ENCODE measurements around the gene SMAD6.
"Not testable (repeated sequence)": the region's sequence is repeated elsewhere in the genome, so short reads cannot be mapped to it uniquely, and the experiment has no call there.

SMAD6 gene

DNA sequence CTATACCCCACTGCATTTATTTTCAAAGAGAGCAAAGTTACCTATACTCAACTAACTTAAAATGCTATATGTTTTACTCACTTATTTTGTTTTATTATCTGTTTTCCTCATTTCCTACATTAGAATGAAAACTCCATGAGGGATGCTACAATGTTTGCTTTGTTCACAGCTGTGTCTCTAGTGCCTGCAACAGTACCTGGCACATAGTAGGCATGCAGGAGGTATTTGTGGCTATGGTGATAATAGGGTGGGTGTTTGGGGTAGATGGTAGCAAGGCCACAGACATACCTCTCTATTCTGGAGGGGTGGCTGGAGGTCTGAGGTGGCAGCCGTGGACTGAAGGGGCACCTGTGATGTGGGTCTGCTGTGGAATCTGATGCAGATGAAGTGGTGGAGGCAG is 24.7 kb upstream of the SMAD6 start:
- no peak for DNase-seq (ENCODE audit: low read depth)

DNA sequence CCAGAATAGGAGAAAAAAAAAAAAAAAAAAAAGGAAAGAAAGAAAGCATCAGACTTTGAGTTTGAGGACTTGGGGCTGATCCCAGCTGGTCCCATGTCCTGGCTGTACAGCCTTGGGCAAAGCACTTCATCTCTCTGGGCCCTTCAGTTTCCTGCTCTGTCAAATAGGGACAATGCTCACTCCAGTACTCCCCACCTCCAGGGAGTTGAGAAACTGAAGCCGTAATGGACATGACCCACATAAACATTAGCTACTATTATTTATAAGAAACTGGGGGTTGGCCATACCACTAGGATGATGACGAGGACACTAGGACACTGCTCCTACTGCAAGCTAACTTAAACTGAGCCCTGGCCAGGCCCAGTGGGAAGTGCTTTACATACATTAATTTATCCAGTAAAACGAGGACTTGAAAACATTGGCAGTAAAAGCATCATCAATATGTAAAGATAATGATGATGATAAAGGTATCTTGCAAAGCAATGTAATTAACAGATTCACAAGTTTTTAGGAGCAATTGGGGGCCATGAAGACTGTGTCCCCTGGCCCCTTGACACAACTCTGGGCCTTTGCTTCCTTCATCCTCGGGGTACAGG is 22.9 kb upstream of the SMAD6 start:
- no peak for DNase-seq (ENCODE audit: low read depth)

DNA sequence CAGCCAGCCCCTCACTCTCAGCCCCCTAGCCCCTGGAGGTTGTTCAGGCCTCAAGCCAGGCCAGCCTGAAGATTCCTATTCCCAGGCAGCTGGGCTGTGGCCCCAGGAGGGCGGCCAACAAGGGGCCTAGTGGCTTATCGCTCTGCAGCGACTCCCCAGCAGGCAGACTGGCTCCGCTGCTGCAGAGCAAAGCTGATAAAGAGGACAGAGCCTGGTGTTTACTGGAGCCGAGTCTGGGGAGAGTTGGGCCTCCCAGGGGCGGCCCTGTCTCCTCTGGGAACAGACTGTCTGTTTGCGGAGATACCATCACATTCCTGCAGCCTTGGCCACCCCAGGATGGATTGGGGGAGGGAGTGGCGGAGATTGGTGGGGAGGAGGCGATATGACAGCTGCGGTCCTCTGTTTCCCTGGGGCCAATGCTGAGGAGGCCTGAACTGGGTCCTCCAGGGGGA is 22.4 kb upstream of the SMAD6 start:
- DNase-seq (ENCODE audit: low read depth), result peak; percentile 30

DNA sequence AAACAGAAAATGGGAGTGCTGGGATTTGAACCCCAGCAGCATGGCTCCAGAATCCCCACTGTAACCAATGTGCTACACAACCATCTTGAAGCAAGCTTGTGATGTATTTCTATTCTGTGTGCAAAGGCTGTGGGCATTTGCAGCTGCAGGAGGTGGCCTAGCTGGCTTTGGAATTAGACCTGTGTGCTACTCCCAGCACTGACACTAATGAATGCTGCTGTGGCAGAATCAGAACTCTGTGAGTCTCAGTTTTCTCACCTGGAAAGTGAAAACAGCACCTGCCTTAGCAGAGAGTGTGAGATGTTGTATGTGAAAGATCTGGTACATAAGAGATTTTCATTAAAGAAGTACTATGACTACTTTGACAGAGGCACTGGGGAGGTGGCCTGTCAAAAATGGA is 21.5 kb upstream of the SMAD6 start:
- no peak for DNase-seq (ENCODE audit: low read depth)

DNA sequence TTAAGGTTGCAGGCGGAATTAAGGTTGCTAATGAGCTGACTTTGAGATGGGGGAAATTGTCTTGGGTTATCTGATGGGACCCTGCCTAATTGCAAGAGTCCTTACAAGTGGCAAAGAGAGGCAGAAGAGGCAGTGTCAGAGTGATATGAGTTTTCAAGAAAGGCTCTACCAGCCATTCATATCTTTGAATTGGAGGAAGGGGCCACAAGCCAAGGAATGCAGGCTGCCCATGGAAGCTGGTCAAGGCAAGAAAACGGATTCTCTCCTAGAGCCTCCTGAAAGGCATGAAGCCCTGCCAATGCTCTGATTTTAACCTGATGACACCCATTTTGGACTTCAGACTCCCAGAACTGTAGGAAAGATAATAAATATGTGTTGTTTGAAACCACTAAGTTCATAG is 20.6 kb upstream of the SMAD6 start:
- no peak for DNase-seq (ENCODE audit: low read depth)

DNA sequence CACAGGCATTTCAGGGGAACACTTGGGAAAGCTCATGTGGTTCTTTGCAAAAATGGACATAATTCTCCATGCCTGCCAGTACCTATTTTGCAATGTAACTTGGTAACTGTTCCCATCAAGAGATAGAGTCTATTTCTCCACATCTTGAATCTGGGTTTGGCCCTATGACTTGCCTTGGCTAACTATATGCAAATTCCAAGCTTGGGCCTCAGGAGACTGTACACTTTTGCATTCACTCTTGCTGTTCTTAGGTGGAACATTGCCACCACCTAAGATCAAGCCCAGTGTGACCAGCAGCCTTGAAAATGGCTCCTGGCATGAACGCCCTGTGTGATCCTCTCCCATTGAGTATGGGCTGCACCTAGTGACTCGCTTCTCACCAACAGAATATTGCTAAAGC is 19.8 kb upstream of the SMAD6 start:
- no peak for DNase-seq (ENCODE audit: low read depth)

DNA sequence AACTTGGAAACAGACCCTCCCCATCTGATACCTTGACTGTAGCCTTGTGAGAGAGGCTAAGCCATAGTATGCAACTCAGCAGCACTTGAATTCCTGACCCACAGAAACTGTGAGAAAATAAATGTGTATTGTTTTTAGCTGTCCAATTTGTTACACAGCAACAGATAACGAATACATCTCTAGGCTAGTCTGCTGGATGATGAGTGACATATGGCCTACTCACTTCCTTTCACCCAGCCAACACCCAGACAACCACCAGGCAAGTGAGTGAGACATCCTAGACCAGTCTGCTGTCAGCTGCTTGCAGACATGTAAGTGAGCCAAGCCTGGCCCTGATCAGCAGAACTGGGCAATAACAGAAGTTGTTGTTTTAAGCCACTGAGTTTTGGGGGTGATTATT is 19.2 kb upstream of the SMAD6 start:
- peak; percentile 37 for DNase-seq (ENCODE audit: low read depth)

DNA sequence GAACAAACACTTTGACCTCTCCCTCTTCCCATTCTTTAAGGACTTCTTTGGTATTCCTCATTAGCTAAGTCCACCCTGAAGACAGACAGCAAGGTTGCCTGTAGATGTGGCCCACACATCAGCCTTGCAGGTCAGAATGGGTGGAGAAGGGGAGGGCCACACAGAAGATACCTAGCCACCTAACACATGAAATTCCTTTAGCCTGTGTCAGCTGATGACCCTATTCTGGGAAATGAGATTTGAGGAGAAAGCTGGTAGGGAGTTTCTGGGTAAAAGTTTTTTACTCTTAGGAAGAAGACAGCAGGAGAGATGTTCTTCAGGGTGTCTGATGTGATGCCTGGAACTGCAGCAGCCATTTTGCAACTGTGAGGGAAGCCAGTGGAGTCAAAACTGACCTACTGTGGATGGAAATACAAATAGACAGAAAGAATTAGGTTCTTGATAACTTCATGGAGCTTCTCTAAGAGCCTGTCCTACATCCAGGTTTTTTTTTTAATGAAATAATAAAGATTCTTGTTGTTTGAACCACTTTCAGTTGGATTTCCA is 17.8 kb upstream of the SMAD6 start:
- no peak for DNase-seq (ENCODE audit: low read depth)

DNA sequence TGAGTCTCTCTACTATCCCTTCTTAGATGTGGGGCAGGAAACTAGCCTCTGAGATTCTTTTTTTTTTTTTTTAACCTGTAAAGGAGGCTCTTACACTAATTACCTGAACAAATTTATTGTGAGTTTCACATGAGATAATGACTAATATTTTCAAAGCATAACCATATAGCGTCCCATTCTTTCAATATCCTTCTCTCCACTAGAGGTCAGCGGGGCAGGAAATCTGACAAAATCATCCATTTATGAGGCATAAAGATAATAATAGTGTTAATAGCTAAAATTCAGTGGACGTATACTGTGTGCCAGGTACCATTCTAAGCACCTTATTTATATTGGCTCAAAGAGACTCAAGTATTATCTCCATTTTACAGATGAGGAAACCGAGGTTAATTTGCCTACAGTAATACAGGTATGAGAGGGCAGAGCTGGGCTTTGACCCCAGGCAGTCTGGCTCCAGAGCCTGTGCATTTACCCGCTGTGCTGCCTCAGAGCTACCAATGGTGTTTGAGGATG is 16.3 kb upstream of the SMAD6 start:
- no peak for DNase-seq (ENCODE audit: low read depth)

DNA sequence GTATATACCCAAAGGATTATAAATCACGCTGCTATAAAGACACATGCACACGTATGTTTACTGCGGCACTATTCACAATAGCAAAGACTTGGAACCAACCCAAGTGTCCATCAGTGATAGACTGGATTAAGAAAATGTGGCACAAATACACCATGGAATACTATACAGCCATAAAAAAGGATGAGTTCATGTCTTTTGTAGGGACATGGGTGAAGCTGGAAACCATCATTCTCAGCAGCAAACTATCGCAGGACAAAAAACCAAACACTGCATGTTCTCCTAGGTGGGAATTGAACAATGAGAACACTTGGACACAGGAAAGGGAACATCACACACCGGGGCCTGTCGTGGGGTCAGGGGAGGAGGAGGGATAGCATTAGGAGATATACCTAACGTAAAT is 11.1 kb upstream of the SMAD6 start:
- not testable (repeated sequence) for DNase-seq (ENCODE audit: low read depth)

DNA sequence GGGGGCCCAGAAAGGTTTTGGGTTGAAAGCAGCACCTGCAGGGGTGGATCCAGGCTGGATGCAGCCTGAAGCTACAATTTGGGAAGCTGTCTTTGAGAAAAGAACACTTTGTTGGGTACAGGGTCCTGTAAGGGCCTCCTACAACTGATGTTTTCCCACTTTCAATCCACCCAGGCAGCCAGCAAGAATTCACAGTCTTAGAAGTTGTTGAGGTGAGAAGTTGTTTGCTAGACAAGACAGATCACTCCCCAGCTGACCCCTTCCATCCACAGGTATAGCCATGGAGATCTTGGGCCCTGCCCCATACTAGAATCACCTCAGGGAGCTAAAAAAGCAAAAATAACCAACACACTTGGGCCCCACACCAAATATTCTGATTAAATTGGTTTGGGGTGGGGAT is 10.3 kb upstream of the SMAD6 start:
- no peak for DNase-seq (ENCODE audit: low read depth)

DNA sequence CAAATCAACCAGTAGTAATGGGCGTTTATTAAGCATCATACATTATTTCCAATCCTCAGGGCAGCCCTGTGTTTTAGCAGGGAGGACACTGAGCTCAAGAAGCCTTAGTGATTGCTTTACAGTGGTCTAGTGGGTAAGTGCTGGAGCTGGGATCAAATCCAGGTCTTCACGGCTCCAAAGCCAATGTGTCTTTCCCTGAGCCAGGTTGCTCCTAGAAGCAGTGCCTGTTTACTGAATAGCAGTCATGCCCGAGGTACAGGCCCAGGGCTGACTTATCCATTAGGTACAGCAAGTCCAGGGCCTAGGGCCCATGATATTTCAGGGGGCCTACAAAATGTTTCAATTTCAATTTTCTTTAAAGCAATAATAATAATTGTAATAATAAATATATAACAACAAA is 9.6 kb upstream of the SMAD6 start:
- DNase-seq (ENCODE audit: low read depth), result no peak

DNA sequence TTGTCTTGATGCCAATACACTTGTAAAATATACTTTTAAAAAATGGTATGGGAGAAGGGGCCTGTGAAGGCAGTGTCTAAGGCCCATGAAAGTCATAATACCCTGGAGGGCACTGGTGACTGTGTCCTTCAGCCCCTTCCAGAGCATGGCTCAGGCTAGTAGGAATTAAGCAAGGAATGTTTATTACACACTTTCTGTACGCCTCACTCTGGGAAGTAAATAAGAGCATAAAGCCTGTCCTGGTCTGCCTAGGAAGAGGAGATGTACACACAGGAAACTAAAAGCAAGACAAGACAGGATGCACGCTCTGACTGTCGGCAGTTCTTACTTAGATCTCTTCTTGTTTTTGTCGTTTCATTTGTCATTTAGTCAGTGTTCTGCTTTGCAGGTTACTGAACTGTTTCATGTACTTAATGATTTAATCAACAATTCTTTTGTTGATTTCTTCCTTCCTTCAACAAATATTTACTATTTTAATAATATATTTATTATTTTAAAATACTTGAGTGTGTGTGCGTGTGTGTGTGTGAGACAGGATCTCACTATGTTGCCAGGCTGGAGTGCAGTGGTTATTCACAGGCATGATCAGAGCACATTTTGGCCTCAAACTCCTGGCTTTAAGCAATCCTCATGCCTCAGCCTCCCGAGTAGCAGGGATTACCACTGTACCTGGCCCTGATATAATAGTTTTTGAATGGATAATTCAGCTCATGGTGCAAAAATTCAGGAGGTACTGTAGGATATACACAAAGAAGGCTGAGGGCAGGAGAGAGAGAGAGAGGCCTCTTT is 9.0 kb upstream of the SMAD6 start:
- peak; percentile 30 for DNase-seq (ENCODE audit: low read depth)

DNA sequence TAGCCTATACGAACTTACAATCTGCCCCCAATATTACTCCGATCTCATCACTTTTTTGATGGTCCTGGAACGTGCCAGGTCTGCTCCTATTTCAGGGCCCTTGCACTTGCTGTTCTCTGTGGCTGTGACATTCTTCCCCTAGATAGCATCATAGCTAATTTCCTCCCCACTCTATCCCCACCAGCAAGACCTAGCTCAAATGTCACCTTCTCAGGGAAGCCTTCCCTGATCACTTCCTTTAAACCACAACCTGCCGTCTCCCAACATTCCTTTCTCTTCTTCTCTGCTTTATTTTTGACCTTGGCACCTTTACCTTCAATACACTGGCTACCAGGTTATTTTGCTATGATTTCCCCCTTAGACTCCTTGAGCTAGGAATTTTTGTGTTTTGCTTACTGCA is 5.3 kb upstream of the SMAD6 start:
- DNase-seq (ENCODE audit: low read depth), result no peak

DNA sequence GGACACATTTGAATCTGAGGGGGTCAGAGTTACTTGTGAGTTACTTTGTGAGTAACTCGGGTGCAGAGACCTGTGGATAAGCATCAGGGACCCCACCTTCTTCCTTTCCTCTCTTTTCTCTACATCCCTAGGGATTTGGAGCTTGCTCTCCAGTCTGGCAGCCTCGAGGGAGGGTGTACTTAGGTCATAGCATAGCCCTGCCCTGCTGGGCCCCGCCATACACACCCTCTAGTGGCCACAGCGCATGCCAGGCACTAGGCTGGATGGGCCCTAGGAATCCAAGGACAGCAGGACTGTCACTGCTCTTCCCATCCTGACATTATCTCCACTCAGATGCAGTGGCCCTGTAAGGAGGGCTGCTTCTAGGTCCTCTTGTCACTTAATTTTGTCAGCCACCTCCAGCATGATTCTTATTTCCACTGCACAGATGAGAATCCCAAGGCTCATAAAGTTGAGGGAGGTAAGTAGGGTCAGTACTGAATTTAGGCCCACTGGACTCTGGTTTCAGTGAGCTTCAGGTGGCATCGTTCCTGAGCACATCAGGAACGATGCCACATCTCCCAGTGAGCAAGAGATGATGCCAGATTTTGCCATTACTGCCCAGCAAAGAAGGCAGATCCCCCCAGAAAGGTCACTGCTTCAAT is 3.6 kb upstream of the SMAD6 start:
- peak; percentile 81 for DNase-seq (ENCODE audit: low read depth)

DNA sequence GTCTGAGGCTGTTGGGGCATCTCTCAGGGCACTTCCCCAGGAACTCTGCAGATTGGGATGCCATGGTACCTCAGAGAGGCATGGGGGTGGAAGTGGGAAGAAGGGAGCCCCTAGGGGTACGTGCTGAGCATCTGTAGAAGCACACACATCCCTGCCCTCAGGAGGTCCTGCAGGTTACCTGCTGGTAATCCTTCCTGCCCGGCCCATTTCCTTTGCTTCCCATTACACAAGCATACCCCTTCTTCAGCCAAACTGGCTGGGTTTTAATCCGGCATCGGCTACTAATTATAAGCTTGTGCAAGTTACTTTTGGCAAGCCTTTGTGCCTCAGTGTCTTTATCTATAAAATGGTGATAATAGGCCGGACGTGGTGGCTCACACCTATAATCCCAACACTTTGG is 3.1 kb upstream of the SMAD6 start:
- DNase-seq (ENCODE audit: low read depth), result no peak

DNA sequence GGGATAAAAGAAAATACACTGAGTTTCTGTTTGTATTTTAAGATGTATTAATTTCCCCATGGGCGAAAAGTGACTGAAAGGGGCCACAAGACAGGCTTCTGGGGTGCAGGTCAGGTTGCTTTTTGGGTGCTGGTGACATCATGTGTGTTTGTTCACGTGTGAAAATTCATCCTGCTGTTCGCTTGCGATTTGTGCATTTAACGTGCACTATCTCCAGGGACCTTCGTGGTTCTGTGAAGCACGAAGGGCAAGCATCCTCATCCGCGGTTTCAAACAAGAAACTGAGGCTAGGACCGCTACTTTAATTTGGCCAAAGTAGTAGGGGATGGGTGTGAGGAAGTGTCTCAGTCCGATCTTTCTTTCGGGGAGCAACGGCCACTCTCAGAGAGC is 1.6 kb upstream of the SMAD6 start:
- no peak for DNase-seq (ENCODE audit: low read depth)

DNA sequence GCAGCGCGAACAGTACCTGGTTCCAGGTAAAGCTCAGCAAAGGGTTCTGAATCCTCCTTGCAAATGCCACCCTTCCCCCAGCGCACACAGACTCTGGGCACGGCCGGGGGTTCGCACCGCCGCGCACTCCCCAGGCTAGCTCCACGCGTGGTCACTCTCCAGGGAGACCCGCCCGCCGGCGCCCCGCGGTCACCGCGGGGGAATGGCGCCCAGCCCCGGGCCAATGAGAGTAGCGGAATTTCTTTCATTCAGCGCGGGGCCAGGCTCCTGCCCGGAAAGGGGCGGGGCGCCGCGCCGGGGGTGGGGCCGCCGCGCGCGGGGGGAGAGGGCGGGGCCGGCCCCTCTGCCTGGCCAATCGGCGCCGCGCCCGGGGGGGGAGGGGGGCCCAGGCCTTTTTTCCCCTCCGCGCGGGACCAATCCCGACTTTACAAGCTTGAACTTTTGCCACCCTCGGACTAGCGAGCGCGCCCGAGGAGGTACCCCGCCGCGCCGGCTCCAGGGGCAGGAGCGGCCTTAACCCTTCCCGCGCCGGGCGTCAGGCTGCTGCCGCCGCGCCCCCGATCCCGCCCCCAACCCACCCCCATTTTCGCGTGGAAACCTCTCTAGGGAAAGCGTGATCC is 1.1 kb upstream of the SMAD6 start:
- DNase-seq (ENCODE audit: low read depth), result peak; percentile 95

DNA sequence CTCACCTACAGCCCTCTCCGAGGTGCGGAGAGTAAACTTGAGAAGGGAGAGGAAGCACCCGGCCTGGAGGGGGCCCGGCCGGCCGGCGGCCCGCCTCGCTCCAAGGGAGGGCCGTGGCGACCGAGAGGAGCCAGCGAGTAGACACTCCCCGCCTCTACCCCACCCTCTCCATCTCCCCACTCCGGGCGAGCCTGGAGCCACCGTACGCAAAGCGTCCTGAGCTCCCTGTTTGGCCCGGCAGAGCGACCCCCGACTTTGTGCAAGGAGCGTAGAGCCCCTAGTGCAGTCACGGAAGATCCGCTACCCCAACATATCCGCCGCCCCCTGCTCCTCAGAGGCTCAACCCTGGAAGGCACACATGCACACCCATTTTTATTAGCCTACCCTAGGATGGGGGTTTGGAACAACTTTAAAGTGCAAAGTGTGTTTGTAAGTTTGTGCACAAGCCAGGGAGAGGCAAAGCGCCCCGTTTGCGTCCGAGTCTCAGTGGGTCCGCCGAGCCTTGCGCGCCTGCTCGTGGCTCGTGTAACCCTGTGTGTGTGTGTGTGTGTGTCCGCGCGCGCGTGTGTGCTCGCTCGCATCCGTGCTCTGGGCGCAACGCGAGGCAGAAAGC is 508 bp upstream of the SMAD6 start:
- peak; percentile 48 for DNase-seq (ENCODE audit: low read depth)

DNA sequence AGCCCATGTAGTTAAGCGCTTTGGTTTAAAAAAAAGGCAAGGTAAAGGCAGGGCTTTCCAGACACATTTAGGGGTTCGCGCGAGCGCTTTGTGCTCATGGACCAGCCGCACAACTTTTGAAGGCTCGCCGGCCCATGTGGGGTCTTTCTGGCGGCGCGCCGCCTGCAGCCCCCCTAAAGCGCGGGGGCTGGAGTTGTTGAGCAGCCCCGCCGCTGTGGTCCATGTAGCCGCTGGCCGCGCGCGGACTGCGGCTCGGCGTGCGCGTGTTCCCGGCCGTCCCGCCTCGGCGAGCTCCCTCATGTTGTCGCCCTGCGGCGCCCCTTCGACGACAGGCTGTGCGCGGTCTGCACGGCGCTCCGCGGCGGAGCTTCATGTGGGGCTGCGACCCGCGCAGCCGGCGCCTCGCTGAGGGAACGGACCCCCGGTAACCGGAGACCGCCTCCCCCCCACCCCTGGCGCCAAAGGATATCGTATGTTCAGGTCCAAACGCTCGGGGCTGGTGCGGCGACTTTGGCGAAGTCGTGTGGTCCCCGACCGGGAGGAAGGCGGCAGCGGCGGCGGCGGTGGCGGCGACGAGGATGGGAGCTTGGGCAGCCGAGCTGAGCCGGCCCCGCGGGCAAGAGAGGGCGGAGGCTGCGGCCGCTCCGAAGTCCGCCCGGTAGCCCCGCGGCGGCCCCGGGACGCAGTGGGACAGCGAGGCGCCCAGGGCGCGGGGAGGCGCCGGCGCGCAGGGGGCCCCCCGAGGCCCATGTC is 927 bp downstream of the SMAD6 start:
- no peak for DNase-seq (ENCODE audit: low read depth)

DNA sequence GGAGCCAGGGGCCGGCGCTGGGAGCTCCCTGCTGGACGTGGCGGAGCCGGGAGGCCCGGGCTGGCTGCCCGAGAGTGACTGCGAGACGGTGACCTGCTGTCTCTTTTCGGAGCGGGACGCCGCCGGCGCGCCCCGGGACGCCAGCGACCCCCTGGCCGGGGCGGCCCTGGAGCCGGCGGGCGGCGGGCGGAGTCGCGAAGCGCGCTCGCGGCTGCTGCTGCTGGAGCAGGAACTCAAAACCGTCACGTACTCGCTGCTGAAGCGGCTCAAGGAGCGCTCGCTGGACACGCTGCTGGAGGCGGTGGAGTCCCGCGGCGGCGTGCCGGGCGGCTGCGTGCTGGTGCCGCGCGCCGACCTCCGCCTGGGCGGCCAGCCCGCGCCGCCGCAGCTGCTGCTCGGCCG is 1.5 kb downstream of the SMAD6 start:
- DNase-seq (ENCODE audit: low read depth), result peak; percentile 58
